A549 (cell line): ENCODE results near the gene BPIFB2. TPM values are rescaled to one million over a fixed set of nuclear protein-coding genes. Genes with fewer than 3 reads are reported as not detected.

Source experiments
- ATAC-seq, 2 experiments: fragments of 200-7000 bp in 1 of 2; fragments of >200 bp in 1 of 2; cut with Nextera tagmentation in 1 of 2; cut with Tn5 transposase in 1 of 2; 3 replicates each; pipeline versions ENCODE4 v1.8.0 to v1.9.1; 2018 to 2020; ENCODE audit warnings: mild to moderate bottlenecking in 1 of 2, moderate library complexity in 1 of 2
- CTCF ChIA-PET: fragments of 300-600 bp; sonication (Branson Sonifier 250); formaldehyde crosslinking; extraction: SDS; loops from one replicate; lab custom pipeline; 2021; ENCODE audit warnings: antibody characterized with exemption, inconsistent platforms; lab: Yijun Ruan, JAX
- POLR2A ChIA-PET: fragments of 350-600 bp; formaldehyde crosslinking; extraction: SDS; loops from one replicate; lab custom pipeline; 2021; ENCODE audit warnings: antibody characterized with exemption, inconsistent platforms; lab: Yijun Ruan, JAX
- DNase-seq, 2 experiments: peaks; one replicate each; pipeline versions ENCODE4 v3.0.0 to v3.0.0-alpha.2; 2011 to 2016; ENCODE audit warnings: low read depth in 1 of 2, low spot score in 1 of 2
- FAIRE-seq: peaks from 2 replicates; lab custom pipeline; 2011; peaks lifted over from hg19 to GRCh38; lab: Jason Lieb, UNC
- H3K27ac ChIP-seq, 2 experiments: fragments of >200 bp; sonication (Bioruptor Twin); formaldehyde crosslinking; 3 replicates each; pipeline ENCODE4 v1.5.1; 2016 to 2017
- H3K4me1 ChIP-seq: fragments of >200 bp; sonication (Bioruptor Twin); formaldehyde crosslinking; 3 replicates; pipeline ENCODE4 v1.6.1; 2016
- H3K4me2 ChIP-seq: fragments of >200 bp; sonication (Bioruptor Twin); formaldehyde crosslinking; 3 replicates; pipeline ENCODE4 v1.6.1; 2016
- H3K4me3 ChIP-seq: fragments of >200 bp; sonication (Bioruptor Twin); formaldehyde crosslinking; 3 replicates; pipeline ENCODE4 v1.5.1; 2016
- H3K9me3 ChIP-seq: fragments of >200 bp; sonication (Bioruptor Twin); formaldehyde crosslinking; 3 replicates; pipeline ENCODE4 v1.6.1; 2016
- BHLHE40 ChIP-seq: IDR thresholded peaks from 2 replicates; pipeline ENCODE4 v1.6.1; 2012; ENCODE audit warnings: low read depth, low read length, inconsistent platforms
- EHF ChIP-seq: fragments of 250-450 bp; sonication (Bioruptor Pico); IDR thresholded peaks from 2 replicates; pipeline ENCODE4 v1.5.0; 2020; ENCODE audit warnings: mild to moderate bottlenecking
- EHMT2 ChIP-seq: fragments of 200-600 bp; sonication (generic); IDR thresholded peaks from 2 replicates; pipeline ENCODE4 v1.6.1; 2016; ENCODE audit warnings: antibody characterized with exemption, low read depth, mild to moderate bottlenecking, moderate library complexity
- FOSB ChIP-seq: fragments of 250-450 bp; sonication (Bioruptor Pico); IDR thresholded peaks from 2 replicates; pipeline ENCODE4 v1.5.0; 2020; ENCODE audit warnings: mild to moderate bottlenecking, moderate library complexity
- FOSL2 ChIP-seq, 2 experiments: fragments of 450-650 bp in 1 of 2; fragments of >200 bp in 1 of 2; sonication (Bioruptor Twin) in 1 of 2; formaldehyde crosslinking; IDR thresholded peaks; 2 replicates each; pipeline versions ENCODE4 v1.5.0 to v1.6.1; 2016 to 2020; ENCODE audit warnings: mild to moderate bottlenecking in 1 of 2, moderate library complexity in 1 of 2
- HDAC2 ChIP-seq: fragments of 200-600 bp; sonication (generic); IDR thresholded peaks from 2 replicates; pipeline ENCODE4 v1.6.1; 2016
- KDM5A ChIP-seq: fragments of 200-600 bp; sonication (generic); IDR thresholded peaks from 2 replicates; pipeline ENCODE4 v1.6.1; 2016; ENCODE audit warnings: antibody characterized with exemption, mild to moderate bottlenecking
- MAZ ChIP-seq: fragments of 150-350 bp; IDR thresholded peaks from 2 replicates; pipeline ENCODE4 v1.6.1; 2014; ENCODE audit warnings: antibody characterized with exemption, low read depth, low read length, borderline replicate concordance
- MYC ChIP-seq: IDR thresholded peaks from 2 replicates; pipeline ENCODE4 v1.6.1; 2012; ENCODE audit warnings: mild to moderate bottlenecking, inconsistent platforms, low read length, improper control_type of control experiment, borderline replicate concordance
- NFE2L2 ChIP-seq: fragments of 150-350 bp; conservative IDR thresholded peaks from 2 replicates; pipeline ENCODE4 v1.6.1; 2014; ENCODE audit warnings: low read length
- POLR2AphosphoS2 ChIP-seq: conservative IDR thresholded peaks from 2 replicates; pipeline ENCODE4 v1.6.1; 2012; ENCODE audit warnings: low read length, improper control_type of control experiment, inconsistent platforms
- RAD21 ChIP-seq, 2 experiments: fragments of >200 bp in 1 of 2; sonication (Bioruptor Twin) in 1 of 2; formaldehyde crosslinking in 1 of 2; IDR thresholded peaks in 1 of 2; conservative IDR thresholded peaks in 1 of 2; 2 replicates in 1 of 2; 3 replicates in 1 of 2; pipeline ENCODE4 v1.6.1; 2012 to 2018; ENCODE audit warnings: inconsistent platforms in 1 of 2
- RFX5 ChIP-seq: fragments of 450-650 bp; IDR thresholded peaks from 2 replicates; pipeline ENCODE4 v1.7.1; 2014; ENCODE audit warnings: antibody characterized with exemption, mild to moderate bottlenecking, moderate library complexity
- ZFP36 ChIP-seq: fragments of 450-650 bp; IDR thresholded peaks from 2 replicates; pipeline ENCODE4 v1.6.1; 2014; ENCODE audit warnings: borderline replicate concordance; ENCODE audit not compliant: partially characterized antibody
- ZNF302 ChIP-seq: fragments of 250-450 bp; sonication (Bioruptor Pico); IDR thresholded peaks from 2 replicates; pipeline ENCODE4 v1.9.0; 2021; ENCODE audit warnings: inconsistent platforms, mild to moderate bottlenecking, moderate library complexity
- ZSCAN20 ChIP-seq: fragments of 250-450 bp; sonication (Bioruptor Pico); IDR thresholded peaks from 2 replicates; pipeline ENCODE4 v1.8.0; 2022; ENCODE audit warnings: mild to moderate bottlenecking, moderate library complexity
- WGBS: methylation state at CpG from one replicate; pipeline ENCODE4 v1.1.6; 2017; ENCODE audit errors: missing lambda C conversion rate; 5-methylcytosine and 5-hydroxymethylcytosine counted together
- polyA plus RNA-seq, 4 experiments: library from polyadenylated mRNA; depleted of rRNA in 3 of 4; stranded (reverse); fragments of >200 nt; fragmentation: RNase III in 1 of 4; extraction: RNeasy Plus Mini Kit Qiagen cat#74134 plus additional on column Dnase treatment in 1 of 4; gene quantifications; 2 replicates in 3 of 4; 3 replicates in 1 of 4; pipeline ENCODE4 v1.2.3, GENCODE V29; 2011 to 2017
- TF ChIP-seq, protein P1 (sequence below): fragments of 250-450 bp; sonication (Bioruptor Pico); IDR thresholded peaks from 2 replicates; pipeline ENCODE4 v1.5.0; 2021; ENCODE audit warnings: mild to moderate bottlenecking, moderate library complexity, borderline replicate concordance
- TF ChIP-seq, protein P2 (sequence below): fragments of 250-450 bp; sonication (Bioruptor Pico); IDR thresholded peaks from 2 replicates; pipeline ENCODE4 v1.5.0; 2020; ENCODE audit warnings: low read depth, mild to moderate bottlenecking, moderate library complexity

The BPIFB2 gene
- polyA plus RNA-seq, 2 of the 4 experiments (the other 2 are of a cell fraction), result not detected

DNA sequence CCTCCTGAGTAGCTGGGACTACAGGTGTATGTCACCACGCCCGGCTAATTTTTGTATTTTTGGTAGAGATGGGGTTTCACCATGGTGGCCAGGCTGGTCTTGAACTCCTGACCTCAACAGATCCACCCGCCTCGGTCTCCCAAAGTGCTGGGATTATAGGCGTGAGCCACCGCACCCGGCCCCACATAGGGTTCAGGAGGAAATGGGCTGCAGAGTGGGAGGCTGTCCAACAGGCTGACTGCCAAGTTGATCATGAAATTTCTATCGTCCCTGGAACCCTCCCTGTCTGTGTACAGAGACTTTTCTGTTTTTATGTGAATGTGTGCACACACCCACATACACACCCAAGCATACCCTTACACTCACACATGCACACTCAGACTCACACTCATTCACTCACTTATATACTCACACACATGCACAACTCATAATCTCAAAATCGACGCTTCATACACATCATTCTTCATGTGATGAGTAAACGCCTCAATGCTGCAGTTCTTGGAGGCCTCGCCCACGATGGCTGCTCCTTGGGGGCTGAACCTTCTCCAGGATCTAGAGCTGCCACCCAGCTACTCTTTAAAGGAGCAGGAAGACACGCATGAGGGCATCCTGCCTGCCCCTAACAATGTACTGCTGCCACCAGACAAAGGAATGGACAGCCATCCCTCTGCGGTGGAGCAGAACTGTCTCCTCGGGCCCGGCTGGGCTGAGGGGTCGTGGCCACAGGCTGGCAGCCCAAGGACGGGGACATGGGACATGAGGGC, 38.8 kb upstream of the BPIFB2 start:
- no peaks in the 10 kb centered on the region for H3K4me1 ChIP-seq
- WGBS, result 55% methylated on average over 18 of the region's 19 CpGs
- no peak overlapping the region for H3K4me2 ChIP-seq
- TF ChIP-seq HDAC2 (no peak), NFE2L2 (no peak), BHLHE40 (no peak), ZNF302 (CRISPR knock-in tag) (no peak), RAD21 (conservative IDR thresholded peaks at IDR 0.05 in 1 of 2, IDR thresholded peaks at IDR 0.05 in 1 of 2) (no peak), FOSL2 (IDR thresholded peaks at IDR 0.05) (no peak), FOSL2 (CRISPR knock-in tag; IDR thresholded peaks at IDR 0.05) (no peak), POLR2AphosphoS2 (no peak), MAZ (no peak), RFX5 (no peak), ZSCAN20 (no peak), KDM5A (no peak), MYC (no peak), FOSB (CRISPR knock-in tag) (no peak)
- TF ChIP-seq, protein P1, sequence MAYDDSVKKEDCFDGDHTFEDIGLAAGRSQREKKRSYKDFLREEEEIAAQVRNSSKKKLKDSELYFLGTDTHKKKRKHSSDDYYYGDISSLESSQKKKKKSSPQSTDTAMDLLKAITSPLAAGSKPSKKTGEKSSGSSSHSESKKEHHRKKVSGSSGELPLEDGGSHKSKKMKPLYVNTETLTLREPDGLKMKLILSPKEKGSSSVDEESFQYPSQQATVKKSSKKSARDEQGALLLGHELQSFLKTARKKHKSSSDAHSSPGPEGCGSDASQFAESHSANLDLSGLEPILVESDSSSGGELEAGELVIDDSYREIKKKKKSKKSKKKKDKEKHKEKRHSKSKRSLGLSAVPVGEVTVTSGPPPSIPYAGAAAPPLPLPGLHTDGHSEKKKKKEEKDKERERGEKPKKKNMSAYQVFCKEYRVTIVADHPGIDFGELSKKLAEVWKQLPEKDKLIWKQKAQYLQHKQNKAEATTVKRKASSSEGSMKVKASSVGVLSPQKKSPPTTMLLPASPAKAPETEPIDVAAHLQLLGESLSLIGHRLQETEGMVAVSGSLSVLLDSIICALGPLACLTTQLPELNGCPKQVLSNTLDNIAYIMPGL (CRISPR knock-in tag), result no peak
- no peak overlapping the region for H3K27ac ChIP-seq
- no peak overlapping the region for H3K4me3 ChIP-seq
- POLR2A ChIA-PET, result interaction anchor here (0.5 kb wide), 1 partner anchor 148 kb away, joined by 3 read pairs; no protein-coding TSS in a partner anchor
- CTCF ChIA-PET, result interaction anchor here (1.3 kb wide), 1 partner anchor 22 kb away, joined by 3 read pairs; no protein-coding TSS in a partner anchor
- DNase-seq, result no peak
- no peak for FAIRE-seq
- no peaks in the 10 kb centered on the region for H3K9me3 ChIP-seq
- ATAC-seq, result no peak

DNA sequence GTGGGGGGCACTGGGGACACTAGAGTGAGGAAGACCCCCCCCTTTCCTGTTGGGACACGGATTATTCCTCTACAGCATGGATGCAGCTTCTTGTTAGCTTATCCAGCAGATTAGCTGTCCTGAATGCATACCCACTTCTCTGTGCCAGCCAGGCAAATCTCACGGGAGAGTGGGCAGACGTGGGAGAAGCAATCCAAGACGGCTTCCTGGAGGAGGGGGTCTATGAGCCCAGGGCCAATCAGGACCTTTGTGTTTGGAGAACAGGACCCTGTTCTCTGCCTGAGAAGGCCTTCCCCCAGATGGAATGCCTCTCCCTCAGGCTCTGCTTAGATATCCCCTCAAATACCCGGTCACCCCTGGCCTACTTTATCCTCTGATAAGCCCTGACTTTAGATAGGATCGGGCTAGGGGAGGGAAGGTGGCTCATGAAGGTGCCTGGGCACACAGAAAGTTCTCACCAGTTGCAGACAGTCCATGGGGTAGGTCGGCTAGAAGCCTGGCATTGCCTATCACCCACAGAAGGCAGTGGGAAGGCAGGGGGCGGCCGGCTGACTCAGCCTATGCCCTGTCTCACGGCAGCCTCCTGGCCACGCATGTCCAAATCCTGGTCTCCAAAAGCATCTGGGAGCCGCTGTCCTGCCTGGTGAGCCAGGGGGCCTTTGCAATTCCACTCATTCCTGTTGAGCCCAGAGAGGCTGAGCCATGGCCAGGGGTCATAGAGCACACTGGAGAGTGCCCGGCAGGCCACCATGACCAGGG, 38.0 kb upstream of the BPIFB2 start:
- no peak for DNase-seq
- H3K4me2 ChIP-seq, result no peak overlapping the region
- TF ChIP-seq EHMT2, result no peak
- no peak for TF ChIP-seq EHF (CRISPR knock-in tag)
- TF ChIP-seq ZFP36, result peak; percentile 51
- no peak for TF ChIP-seq ZNF302 (CRISPR knock-in tag)
- TF ChIP-seq, protein P2, sequence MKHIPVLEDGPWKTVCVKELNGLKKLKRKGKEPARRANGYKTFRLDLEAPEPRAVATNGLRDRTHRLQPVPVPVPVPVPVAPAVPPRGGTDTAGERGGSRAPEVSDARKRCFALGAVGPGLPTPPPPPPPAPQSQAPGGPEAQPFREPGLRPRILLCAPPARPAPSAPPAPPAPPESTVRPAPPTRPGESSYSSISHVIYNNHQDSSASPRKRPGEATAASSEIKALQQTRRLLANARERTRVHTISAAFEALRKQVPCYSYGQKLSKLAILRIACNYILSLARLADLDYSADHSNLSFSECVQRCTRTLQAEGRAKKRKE (CRISPR knock-in tag), result no peak
- WGBS, result 72% methylated on average over 13 of the region's 13 CpGs
- H3K4me3 ChIP-seq, result no peak overlapping the region
- CTCF ChIA-PET, result no interaction called here
- POLR2A ChIA-PET, result no interaction called here
- no peak for ATAC-seq
- H3K4me1 ChIP-seq, result 0 out of 3 replicates have a peak, but pooled peaks cover 4% of the 10 kb centered on the region
- H3K27ac ChIP-seq, result no peak overlapping the region
- no peaks in the 10 kb centered on the region for H3K9me3 ChIP-seq
- no peak for FAIRE-seq
